Measurements from ENCODE around the gene ACOXL.

Gene ACOXL

DNA sequence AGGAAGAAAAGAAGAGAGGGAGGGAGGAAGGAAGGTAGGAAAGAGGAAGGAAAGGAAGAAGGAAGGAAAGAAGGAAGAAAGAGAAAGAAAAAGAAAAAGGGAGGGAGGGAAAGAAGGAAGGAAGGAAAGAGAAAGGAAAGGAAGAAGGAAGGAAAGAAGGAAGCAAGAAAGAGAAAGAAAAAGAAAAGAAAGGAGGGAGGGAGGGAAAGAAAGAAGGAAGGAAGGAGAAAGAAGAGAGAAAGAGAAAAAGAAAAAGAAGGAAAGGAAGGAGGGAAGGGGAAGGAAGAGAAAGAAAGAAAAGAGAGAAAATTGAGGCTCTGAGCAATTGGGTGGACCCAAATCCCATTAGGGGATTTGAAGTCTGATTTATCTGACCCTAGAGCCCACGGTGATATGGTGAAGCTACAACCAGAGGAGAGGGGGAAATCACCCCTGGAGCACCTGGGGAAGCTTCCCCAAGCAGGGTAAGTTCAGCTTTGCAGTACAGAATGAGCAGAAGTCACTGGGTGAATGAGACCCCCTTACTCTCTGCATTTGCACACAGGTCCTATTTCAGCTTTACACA, 210.8 kb downstream of the ACOXL start:
- H3K27ac ChIP-seq (ENCODE audit: low read depth, low read length, poor library complexity, severe bottlenecking) = no peak overlapping the region
- no peak overlapping the region for H2AFZ ChIP-seq (ENCODE audit: low read length)
- H3K9me3 ChIP-seq (ENCODE audit: low read length) = no peaks in the 10 kb centered on the region
- no peak overlapping the region for H3K4me3 ChIP-seq (ENCODE audit: low read depth, low read length, poor library complexity, severe bottlenecking)
- H3K27me3 ChIP-seq (ENCODE audit: insufficient read depth, low read length) = no peaks in the 10 kb centered on the region
- H4K20me1 ChIP-seq (ENCODE audit: insufficient read depth, low read length) = no peaks in the 10 kb centered on the region
- H3F3A ChIP-seq (ENCODE audit: insufficient read depth, low read length) = no peaks in the 10 kb centered on the region
- H3K79me2 ChIP-seq (ENCODE audit: insufficient read depth, low read length) = no peaks in the 10 kb centered on the region
- no peak overlapping the region for H3K4me2 ChIP-seq (ENCODE audit: low read length)
- TF ChIP-seq, protein P1, sequence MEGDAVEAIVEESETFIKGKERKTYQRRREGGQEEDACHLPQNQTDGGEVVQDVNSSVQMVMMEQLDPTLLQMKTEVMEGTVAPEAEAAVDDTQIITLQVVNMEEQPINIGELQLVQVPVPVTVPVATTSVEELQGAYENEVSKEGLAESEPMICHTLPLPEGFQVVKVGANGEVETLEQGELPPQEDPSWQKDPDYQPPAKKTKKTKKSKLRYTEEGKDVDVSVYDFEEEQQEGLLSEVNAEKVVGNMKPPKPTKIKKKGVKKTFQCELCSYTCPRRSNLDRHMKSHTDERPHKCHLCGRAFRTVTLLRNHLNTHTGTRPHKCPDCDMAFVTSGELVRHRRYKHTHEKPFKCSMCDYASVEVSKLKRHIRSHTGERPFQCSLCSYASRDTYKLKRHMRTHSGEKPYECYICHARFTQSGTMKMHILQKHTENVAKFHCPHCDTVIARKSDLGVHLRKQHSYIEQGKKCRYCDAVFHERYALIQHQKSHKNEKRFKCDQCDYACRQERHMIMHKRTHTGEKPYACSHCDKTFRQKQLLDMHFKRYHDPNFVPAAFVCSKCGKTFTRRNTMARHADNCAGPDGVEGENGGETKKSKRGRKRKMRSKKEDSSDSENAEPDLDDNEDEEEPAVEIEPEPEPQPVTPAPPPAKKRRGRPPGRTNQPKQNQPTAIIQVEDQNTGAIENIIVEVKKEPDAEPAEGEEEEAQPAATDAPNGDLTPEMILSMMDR (IDR thresholded peaks at IDR 0.05; ENCODE audit: low read length) = no peak
- TF ChIP-seq EZH2 (IDR thresholded peaks at IDR 0.05; ENCODE audit: borderline replicate concordance, low read length) = no peak
- no peaks in the 10 kb centered on the region for H3K9me2 ChIP-seq (ENCODE audit: low read depth, low read length)
- no peaks in the 10 kb centered on the region for H3K4me1 ChIP-seq (ENCODE audit: insufficient read depth, low read length, severe bottlenecking)
- H3K9ac ChIP-seq (ENCODE audit: low read length) = no peak overlapping the region
- no peaks in the 10 kb centered on the region for H3K36me3 ChIP-seq (ENCODE audit: insufficient read depth, low read length)

DNA sequence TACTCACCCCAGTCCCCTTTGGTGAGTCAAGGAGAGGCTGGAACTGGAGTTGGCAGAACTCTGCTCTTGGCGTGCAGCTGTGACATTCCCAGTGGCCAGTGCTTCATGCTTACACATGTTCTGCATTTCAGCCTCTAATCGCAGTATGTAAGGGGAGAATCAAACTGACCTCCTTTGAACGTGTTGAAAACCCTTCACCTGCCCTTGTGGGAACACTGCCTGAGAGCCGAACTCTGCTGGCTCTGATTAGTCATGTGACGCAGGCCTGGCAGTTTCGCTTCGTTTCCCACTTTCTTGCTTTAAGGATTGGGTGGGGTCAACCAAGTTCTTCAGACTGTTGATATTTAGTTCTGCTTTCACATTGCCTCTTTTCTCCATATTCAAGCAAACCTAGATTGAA, 214.5 kb downstream of the ACOXL start:
- Histone ChIP-seq H3K27ac (ENCODE audit: low read depth, low read length, poor library complexity, severe bottlenecking) (no peak overlapping the region), H3K4me1 (ENCODE audit: insufficient read depth, low read length, severe bottlenecking) (no peaks in the 10 kb centered on the region), H3K9ac (ENCODE audit: low read length) (no peak overlapping the region), H2AFZ (ENCODE audit: low read length) (no peak overlapping the region), H3K4me2 (ENCODE audit: low read length) (no peak overlapping the region), H3K36me3 (ENCODE audit: insufficient read depth, low read length) (no peaks in the 10 kb centered on the region), H3K79me2 (ENCODE audit: insufficient read depth, low read length) (no peaks in the 10 kb centered on the region), H3K9me3 (ENCODE audit: low read length) (no peaks in the 10 kb centered on the region), H3K27me3 (ENCODE audit: insufficient read depth, low read length) (no peaks in the 10 kb centered on the region), H3K9me2 (ENCODE audit: low read depth, low read length) (no peaks in the 10 kb centered on the region), H3F3A (ENCODE audit: insufficient read depth, low read length) (no peaks in the 10 kb centered on the region), H3K4me3 (ENCODE audit: low read depth, low read length, poor library complexity, severe bottlenecking) (no peak overlapping the region), H4K20me1 (ENCODE audit: insufficient read depth, low read length) (no peaks in the 10 kb centered on the region)
- no peak for TF ChIP-seq EZH2 (IDR thresholded peaks at IDR 0.05; ENCODE audit: borderline replicate concordance, low read length)
- TF ChIP-seq, protein P1 (IDR thresholded peaks at IDR 0.05; ENCODE audit: low read length) = no peak

DNA sequence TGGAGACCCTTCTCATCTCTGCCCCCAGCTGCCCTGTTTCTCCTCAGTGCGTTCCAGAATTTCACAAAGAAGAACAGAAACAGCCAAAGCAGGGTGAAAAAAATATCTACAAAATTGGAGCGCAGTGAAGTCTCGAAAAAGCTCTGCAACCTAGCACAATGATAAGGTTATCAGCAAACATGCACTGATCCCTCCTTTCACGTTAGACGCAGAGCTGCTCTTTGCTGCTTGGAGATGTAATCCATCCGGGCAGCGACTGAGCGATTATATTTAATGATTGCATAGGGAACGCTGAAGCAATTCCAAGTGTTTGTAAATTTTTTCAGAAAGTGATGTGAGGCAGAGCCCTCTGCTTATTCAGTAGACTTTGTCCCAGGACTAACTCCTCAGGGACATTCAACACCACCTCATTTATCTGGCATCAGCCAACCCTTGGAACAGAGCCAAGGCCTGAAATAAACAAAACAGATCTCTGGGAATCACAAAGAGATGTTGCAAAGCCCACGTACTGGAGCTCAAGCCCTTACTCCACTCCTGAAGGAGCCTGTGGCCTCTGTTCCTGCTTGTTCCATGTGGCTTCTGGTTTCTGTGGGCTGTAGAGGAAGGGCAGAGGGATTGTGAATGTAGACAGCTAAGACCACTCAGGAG, 215.8 kb downstream of the ACOXL start:
- Histone ChIP-seq H3K4me1 (ENCODE audit: insufficient read depth, low read length, severe bottlenecking) (no peaks in the 10 kb centered on the region), H3K4me3 (ENCODE audit: low read depth, low read length, poor library complexity, severe bottlenecking) (no peak overlapping the region), H3K36me3 (ENCODE audit: insufficient read depth, low read length) (no peaks in the 10 kb centered on the region), H3K27me3 (ENCODE audit: insufficient read depth, low read length) (no peaks in the 10 kb centered on the region), H3K9me3 (ENCODE audit: low read length) (no peaks in the 10 kb centered on the region), H4K20me1 (ENCODE audit: insufficient read depth, low read length) (no peaks in the 10 kb centered on the region), H3K79me2 (ENCODE audit: insufficient read depth, low read length) (no peaks in the 10 kb centered on the region), H3K27ac (ENCODE audit: low read depth, low read length, poor library complexity, severe bottlenecking) (no peak overlapping the region), H3K9me2 (ENCODE audit: low read depth, low read length) (no peaks in the 10 kb centered on the region), H3F3A (ENCODE audit: insufficient read depth, low read length) (no peaks in the 10 kb centered on the region), H3K4me2 (ENCODE audit: low read length) (no peak overlapping the region), H2AFZ (ENCODE audit: low read length) (no peak overlapping the region), H3K9ac (ENCODE audit: low read length) (no peak overlapping the region)
- TF ChIP-seq EZH2 (IDR thresholded peaks at IDR 0.05; ENCODE audit: borderline replicate concordance, low read length) = no peak

DNA sequence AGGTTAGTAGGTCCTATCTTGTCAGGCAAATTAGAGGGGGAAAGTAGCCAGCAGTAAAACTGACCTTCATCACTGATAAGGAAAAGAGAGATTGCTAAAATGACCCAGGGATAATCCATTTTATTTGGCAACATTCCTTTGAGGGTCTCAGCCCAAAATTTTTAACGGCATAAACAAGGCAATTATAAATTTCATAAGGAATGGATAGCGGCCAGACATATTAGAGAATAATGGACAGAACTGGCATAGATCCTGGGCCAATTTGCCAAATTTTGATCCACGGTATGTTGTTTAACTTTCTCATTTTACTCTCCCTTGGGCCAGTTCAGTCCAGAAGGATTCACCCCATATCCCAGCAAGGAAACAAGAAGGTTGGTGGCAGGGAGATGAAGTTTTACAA, 217.9 kb downstream of the ACOXL start:
- 0 out of 2 replicates have a peak, but pooled peaks cover 4% of the 10 kb centered on the region for H3K27me3 ChIP-seq (ENCODE audit: insufficient read depth, low read length)
- H3K79me2 ChIP-seq (ENCODE audit: insufficient read depth, low read length) = no peaks in the 10 kb centered on the region
- no peaks in the 10 kb centered on the region for H3K9me2 ChIP-seq (ENCODE audit: low read depth, low read length)
- no peak overlapping the region for H2AFZ ChIP-seq (ENCODE audit: low read length)
- H3K4me1 ChIP-seq (ENCODE audit: insufficient read depth, low read length, severe bottlenecking) = no peaks in the 10 kb centered on the region
- no peaks in the 10 kb centered on the region for H3K36me3 ChIP-seq (ENCODE audit: insufficient read depth, low read length)
- no peak overlapping the region for H3K9ac ChIP-seq (ENCODE audit: low read length)
- no peaks in the 10 kb centered on the region for H3K9me3 ChIP-seq (ENCODE audit: low read length)
- H3K27ac ChIP-seq (ENCODE audit: low read depth, low read length, poor library complexity, severe bottlenecking) = no peak overlapping the region
- no peaks in the 10 kb centered on the region for H4K20me1 ChIP-seq (ENCODE audit: insufficient read depth, low read length)
- H3K4me3 ChIP-seq (ENCODE audit: low read depth, low read length, poor library complexity, severe bottlenecking) = no peak overlapping the region
- TF ChIP-seq, protein P1 (IDR thresholded peaks at IDR 0.05; ENCODE audit: low read length) = no peak
- no peak for TF ChIP-seq EZH2 (IDR thresholded peaks at IDR 0.05; ENCODE audit: borderline replicate concordance, low read length)
- H3F3A ChIP-seq (ENCODE audit: insufficient read depth, low read length) = no peaks in the 10 kb centered on the region
- no peak overlapping the region for H3K4me2 ChIP-seq (ENCODE audit: low read length)
